IgD-negative memory B cell (primary cell): ENCODE data around the gene NR2C2AP. TPM values are rescaled to one million over a fixed set of nuclear protein-coding genes. Genes with fewer than 3 reads are reported as not detected.

ENCODE experiments used
- H3K27ac Mint-ChIP-seq, 3 donors: one replicate each; pipeline ENCODE4 v1.8.0; 2020 to 2022; ENCODE audit warnings: mild to moderate bottlenecking in 3 of 3, mixed read lengths in 3 of 3, moderate library complexity in 1 of 3
- H3K27me3 Mint-ChIP-seq: one replicate; pipeline ENCODE4 v1.8.0; 2021; ENCODE audit warnings: mixed read lengths
- H3K36me3 Mint-ChIP-seq: one replicate; pipeline ENCODE4 v1.8.0; 2020; ENCODE audit warnings: mild to moderate bottlenecking, mixed read lengths
- H3K4me1 Mint-ChIP-seq, 3 donors: one replicate each; pipeline ENCODE4 v1.8.0; 2020 to 2022; ENCODE audit warnings: mixed read lengths in 3 of 3, mild to moderate bottlenecking in 1 of 3
- H3K4me3 Mint-ChIP-seq, 4 donors: one replicate each; pipeline ENCODE4 v1.8.0; 2020 to 2022; ENCODE audit warnings: mild to moderate bottlenecking in 4 of 4, mixed read lengths in 4 of 4, moderate library complexity in 3 of 4
- H3K9me3 Mint-ChIP-seq, 3 donors: one replicate each; pipeline ENCODE4 v1.8.0; 2020 to 2021; ENCODE audit warnings: mixed read lengths in 3 of 3, mild to moderate bottlenecking in 1 of 3
- polyA plus RNA-seq: library from polyadenylated mRNA; unstranded; fragments of 300-500 nt; fragmentation: Illumina TruSeq; gene quantifications from one replicate; pipeline ENCODE4 v1.2.3, GENCODE V29; 2021

NR2C2AP gene, protein sequence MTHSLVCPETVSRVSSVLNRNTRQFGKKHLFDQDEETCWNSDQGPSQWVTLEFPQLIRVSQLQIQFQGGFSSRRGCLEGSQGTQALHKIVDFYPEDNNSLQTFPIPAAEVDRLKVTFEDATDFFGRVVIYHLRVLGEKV
- polyA plus RNA-seq, result 37.6 TPM

DNA sequence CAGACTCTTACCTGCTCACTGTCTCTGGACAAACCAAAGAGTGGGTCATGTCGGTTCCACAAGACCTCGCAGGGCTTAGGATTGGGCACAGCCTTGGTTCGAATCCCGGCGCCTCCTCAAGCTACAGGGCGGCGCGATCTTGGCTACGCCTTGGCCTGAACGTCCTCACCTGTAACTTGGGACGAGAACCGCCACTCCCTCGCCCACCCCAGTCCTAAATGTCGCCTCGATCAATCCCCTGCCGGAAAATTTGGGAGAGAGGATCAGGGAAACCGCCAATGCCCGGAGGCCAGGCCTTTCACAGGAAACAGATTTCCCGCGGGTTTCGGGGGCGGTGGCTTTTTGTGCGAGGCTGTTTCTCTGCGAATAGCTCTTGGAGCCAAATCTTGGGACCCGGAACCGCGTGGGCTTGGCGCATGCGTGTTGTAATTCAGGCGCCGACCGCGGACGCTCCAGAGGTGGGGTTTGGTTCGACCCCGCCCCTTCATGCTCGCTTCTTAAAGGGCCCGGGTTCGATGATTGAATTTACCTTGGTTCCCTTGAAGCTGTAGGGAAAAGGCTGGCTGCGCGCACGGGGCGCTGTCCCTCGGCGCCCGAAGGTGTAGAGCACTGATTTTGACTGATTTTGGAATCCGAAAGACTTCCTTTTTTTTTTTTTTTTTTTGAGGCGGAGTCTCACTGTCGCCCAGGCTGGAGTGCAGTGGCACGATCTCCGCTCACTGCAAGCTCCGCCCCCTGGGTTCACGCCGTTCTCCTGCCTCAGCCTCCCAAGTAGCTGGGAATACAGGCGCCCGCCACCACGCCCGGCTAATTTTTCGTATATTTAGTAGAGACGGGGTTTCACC, at the start of gene NR2C2AP:
Gene NR2C2AP, minus strand, starts transcription at position 403 of the 845 bp plus-strand sequence. Its CDS starts 354 bp downstream, at position 49.
- Mint-ChIP-seq H3K36me3 (no peaks in the 10 kb centered on the region), H3K4me3 (peak within 1 kb of the TSS; percentile 91 to 99 (median 96)), H3K9me3 (peaks cover 0 to 4% (median 4%) of the 10 kb centered on the region in 3 donors), H3K4me1 (peaks cover 22 to 24% (median 23%) of the 10 kb centered on the region in 3 donors), H3K27me3 (peaks cover 8% of the 10 kb centered on the region), H3K27ac (peak within 1 kb of the TSS; percentile 96 to 97 (median 96))

DNA sequence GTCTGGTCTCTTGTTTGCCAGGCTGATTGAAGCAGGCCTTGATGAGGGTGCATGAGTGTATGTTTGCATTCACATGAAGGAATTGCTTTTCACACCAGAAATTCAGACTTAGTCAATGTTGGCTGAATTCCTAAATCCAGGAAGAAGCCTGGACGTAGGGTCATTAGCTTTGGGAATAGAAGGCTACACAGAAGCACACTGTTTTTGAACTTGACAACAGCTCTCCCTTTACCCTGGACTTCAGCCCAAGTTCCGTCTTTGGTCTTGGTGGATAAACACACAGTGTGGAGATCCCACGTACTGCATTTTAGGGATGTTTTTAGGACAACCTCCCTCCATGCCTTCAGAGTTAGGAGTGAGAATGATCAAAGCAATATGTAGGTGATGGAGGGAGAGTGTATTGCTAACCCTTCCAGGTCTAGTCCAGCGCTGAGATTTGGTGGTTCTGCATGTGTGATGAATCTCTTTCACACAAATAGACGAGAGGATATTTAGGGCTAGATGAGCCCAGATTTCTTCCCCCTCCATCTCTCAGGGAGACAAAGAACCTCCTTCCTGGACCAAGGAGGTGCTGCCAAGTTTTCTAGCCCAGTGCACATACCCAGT, 47.1 kb upstream of the NR2C2AP start:
- H3K27ac Mint-ChIP-seq, result peak overlapping the region in 1 of 3 donors; percentile 53
- peaks cover 2% of the 10 kb centered on the region for H3K36me3 Mint-ChIP-seq
- peaks cover 34% of the 10 kb centered on the region for H3K27me3 Mint-ChIP-seq
- peaks cover 0 to 2% (median 0%) of the 10 kb centered on the region in 3 donors for H3K9me3 Mint-ChIP-seq
- no peak overlapping the region for H3K4me3 Mint-ChIP-seq
- H3K4me1 Mint-ChIP-seq, result no peaks in the 10 kb centered on the region

DNA sequence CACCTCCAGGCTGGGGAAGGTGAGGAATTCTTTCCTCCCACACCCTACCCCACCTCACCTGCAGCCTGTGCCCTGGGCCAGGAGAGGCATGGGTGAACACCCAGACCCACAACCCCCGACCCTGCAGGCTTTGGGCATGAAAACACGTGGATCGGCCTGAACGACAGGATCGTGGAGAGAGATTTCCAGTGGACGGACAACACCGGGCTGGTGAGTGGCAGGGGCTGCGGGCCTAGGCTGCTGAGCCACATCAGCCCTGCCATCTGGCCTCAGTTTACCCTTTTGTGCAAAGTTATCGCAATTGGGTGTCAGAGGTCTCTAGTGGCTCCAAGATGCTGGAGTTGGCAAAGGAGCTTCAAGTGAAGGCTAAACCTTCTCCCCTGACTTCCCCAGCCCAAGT, 37.3 kb upstream of the NR2C2AP start:
- Mint-ChIP-seq H3K27ac (no peak overlapping the region), H3K4me3 (no peak overlapping the region), H3K9me3 (peaks cover 3 to 4% (median 3%) of the 10 kb centered on the region in 3 donors), H3K27me3 (peaks cover 15% of the 10 kb centered on the region), H3K36me3 (no peaks in the 10 kb centered on the region), H3K4me1 (no peaks in the 10 kb centered on the region)

DNA sequence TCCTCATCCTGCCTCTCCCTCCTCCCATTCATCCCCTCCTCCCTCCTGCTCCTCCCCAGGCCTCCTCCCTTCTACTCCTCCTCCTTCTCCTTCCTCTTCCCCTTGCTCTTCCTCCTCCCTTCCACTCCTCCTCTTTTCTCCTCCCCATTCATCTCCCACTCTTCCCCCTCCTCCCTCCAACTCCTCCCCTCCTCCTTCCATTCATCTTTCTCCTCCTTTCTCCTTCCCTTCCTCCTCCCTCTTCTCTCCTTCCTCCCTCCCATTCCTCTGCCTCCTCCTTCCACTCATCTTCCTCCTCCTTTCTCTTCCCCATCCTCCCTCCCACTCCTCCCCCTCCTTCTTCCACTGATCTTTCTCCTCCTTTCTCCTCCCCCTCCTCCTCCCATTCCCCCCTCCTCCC, 36.5 kb upstream of the NR2C2AP start:
- Mint-ChIP-seq H3K27ac (no peak overlapping the region), H3K27me3 (peaks cover 15% of the 10 kb centered on the region), H3K4me1 (no peaks in the 10 kb centered on the region), H3K4me3 (no peak overlapping the region), H3K36me3 (no peaks in the 10 kb centered on the region), H3K9me3 (peaks cover 3 to 4% (median 3%) of the 10 kb centered on the region in 3 donors)

DNA sequence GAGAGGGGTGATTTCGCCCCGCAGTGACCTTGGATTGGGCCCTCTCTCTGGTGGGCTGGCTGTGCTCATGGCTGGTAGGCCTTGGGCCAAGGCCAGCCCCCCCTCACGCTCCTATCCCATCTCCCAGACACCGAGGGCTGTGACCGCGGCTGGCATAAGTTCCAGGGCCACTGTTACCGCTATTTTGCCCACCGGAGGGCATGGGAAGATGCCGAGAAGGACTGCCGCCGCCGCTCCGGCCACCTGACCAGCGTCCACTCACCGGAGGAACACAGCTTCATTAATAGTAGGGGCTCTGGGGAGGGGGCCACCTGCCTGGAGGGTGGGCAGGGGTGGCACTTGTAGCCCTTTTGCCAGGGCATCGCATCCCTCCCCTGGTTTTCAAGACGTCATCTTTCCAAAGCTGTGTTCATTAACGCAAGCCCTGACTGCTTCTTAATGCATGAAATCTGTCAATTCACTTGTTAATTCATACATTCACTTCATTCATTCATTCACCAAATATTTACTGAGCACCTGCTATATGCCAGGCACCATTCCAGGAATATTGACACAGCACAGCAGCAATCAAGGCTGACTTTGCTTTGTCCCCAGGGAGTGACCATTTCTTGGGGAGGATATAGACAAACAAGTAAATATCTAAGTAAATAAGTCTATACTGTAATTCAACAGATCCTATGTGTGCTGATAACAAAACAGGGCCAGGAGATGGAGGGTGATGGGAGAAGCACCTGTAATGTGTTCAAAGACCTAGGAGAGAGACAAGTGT, 35.1 kb upstream of the NR2C2AP start:
- Mint-ChIP-seq H3K27me3 (peaks cover 14% of the 10 kb centered on the region), H3K4me1 (no peaks in the 10 kb centered on the region), H3K36me3 (no peaks in the 10 kb centered on the region), H3K27ac (no peak overlapping the region), H3K9me3 (peaks cover 4 to 10% (median 5%) of the 10 kb centered on the region in 3 donors), H3K4me3 (no peak overlapping the region)

DNA sequence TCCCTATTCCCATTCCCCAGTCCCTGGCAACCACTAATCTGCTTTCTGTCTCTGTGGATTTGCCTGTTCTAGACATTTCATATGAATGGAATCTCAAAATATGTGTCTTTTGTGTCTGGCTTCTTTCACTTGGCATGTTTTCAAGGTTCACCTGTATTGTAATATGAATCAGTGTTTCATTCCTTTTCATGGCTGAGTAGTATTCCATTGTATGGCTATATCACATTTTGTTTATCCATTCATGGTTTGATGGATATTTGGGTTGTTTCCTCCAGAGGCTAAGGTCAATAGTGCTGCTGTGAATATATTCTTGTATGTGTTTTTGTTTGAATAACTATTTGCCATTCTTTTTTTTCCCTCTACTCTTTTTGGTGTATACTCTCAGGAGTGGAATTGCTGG, 33.0 kb upstream of the NR2C2AP start:
- H3K4me3 Mint-ChIP-seq, result no peak overlapping the region
- peaks cover 4 to 15% (median 5%) of the 10 kb centered on the region in 3 donors for H3K9me3 Mint-ChIP-seq
- no peak overlapping the region for H3K27ac Mint-ChIP-seq
- peaks cover 22% of the 10 kb centered on the region for H3K27me3 Mint-ChIP-seq
- H3K4me1 Mint-ChIP-seq, result no peaks in the 10 kb centered on the region
- H3K36me3 Mint-ChIP-seq, result no peaks in the 10 kb centered on the region

DNA sequence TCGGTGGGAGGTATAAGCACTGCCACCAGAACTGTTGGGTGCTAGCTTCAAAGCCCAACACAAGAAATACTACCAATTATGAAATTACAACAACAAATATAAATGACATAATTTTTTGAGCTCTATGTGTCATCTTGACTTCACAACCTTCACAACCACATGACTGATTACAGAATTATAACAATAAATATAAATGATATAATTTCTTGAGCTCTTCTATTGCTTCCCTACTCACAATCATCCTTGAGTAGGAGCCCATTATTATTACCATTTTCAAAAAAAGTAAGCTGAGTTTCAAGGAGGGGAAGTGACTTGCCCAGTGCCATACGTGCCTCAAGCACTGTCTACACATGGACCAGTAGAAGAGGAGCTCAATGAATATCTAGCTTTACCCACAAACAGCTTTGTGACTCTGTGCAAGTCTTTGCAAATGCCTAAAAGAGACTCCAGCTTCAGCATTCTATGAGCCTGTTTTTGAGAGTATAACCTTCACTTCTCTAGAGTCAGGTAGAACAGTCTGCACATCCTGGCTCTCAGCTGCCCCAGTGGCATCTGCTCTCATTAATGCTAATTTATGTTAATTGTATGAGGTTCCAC, 31.1 kb upstream of the NR2C2AP start:
- H3K4me3 Mint-ChIP-seq, result peak overlapping the region in 1 of 4 donors; percentile 5
- no peak overlapping the region for H3K27ac Mint-ChIP-seq
- H3K36me3 Mint-ChIP-seq, result no peaks in the 10 kb centered on the region
- peaks cover 18% of the 10 kb centered on the region for H3K27me3 Mint-ChIP-seq
- H3K9me3 Mint-ChIP-seq, result peaks cover 4 to 15% (median 5%) of the 10 kb centered on the region in 3 donors
- H3K4me1 Mint-ChIP-seq, result no peaks in the 10 kb centered on the region

DNA sequence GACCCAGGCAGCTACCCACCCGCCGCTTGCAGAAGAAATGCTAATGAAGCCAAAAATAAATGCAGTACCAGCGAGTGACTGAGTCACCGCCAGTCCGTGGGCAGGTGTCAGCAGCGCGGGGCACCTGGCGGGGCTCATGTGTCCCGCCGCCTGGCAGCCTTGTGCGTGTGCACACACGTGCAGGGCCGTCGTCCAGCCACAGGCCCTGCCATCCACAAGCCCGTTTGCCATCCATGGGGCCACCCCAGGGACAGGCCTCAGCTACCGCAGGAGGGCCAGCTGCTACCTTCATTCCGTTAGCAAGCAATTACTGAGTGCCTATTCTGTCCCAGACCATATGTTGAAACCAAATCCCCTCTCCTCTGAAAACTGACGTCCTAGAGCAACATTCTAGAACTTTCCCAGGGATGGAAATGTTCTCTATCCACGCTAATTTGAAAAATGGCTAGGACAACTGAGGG, 29.1 kb upstream of the NR2C2AP start:
- H3K36me3 Mint-ChIP-seq, result no peaks in the 10 kb centered on the region
- H3K4me1 Mint-ChIP-seq, result no peaks in the 10 kb centered on the region
- no peak overlapping the region for H3K27ac Mint-ChIP-seq
- no peak overlapping the region for H3K4me3 Mint-ChIP-seq
- peaks cover 4 to 15% (median 5%) of the 10 kb centered on the region in 3 donors for H3K9me3 Mint-ChIP-seq
- peaks cover 18% of the 10 kb centered on the region for H3K27me3 Mint-ChIP-seq

DNA sequence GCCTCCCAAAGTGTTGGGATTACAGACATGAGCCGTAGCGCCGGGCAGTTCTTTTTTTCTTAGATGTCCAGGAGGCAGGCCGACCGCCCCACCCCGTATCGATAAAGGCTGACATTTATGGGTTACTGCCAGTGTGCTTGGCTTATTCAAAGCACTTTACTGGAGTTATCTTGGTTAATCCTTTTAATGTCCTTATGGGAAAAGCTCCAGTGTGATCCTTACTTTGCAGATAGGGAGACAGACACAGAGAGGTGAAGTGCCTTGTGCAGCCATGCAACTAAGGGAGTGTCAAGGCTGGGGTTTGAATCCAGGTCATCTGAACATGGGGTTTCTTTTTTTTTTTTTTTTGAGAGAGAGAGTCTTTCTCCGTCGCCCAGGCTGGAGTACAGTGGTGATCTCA, 27.8 kb upstream of the NR2C2AP start:
- peaks cover 21% of the 10 kb centered on the region for H3K27me3 Mint-ChIP-seq
- peaks cover 0 to 12% (median 2%) of the 10 kb centered on the region in 3 donors for H3K9me3 Mint-ChIP-seq
- no peaks in the 10 kb centered on the region for H3K4me1 Mint-ChIP-seq
- H3K36me3 Mint-ChIP-seq, result no peaks in the 10 kb centered on the region
- H3K4me3 Mint-ChIP-seq, result no peak overlapping the region
- H3K27ac Mint-ChIP-seq, result no peak overlapping the region

DNA sequence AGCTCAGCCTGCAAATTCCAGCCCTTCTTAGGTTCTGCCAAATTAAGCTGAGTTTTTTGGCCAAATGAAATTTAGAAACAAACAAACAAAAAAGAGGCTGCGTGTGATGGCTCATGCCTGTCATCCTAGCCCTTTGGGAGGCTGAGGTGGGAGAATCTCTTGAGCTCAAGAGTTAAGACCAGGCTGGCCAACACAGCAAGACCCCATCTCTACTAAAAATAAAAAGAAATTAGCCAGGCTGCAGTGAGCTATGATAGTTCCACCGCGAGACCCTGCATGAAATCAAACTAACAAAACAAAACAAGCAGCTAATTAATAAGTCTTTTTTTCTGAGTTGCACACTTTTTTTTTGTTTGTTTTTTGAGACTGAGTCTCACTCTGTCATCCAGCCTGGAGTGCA, 26.5 kb upstream of the NR2C2AP start:
- Mint-ChIP-seq H3K4me1 (peaks cover 0 to 1% (median 0%) of the 10 kb centered on the region in 3 donors), H3K9me3 (peaks cover 0 to 12% (median 2%) of the 10 kb centered on the region in 3 donors), H3K27me3 (peaks cover 23% of the 10 kb centered on the region), H3K4me3 (no peak overlapping the region), H3K27ac (no peak overlapping the region), H3K36me3 (no peaks in the 10 kb centered on the region)

DNA sequence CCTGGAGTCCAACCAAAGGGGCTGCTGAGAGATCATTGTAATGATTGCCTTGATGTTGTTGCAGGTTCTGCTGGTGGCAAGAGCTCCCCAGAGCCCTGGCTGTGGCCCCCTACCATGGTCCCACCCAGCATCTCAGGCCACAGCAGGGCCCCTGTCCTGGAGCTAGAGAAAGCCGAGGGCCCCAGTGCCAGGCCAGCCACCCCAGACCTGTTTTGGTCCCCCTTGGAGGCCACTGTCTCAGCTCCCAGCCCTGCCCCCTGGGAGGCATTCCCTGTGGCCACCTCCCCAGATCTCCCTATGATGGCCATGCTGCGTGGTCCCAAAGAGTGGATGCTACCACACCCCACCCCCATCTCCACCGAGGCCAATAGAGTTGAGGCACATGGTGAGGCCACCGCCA, 24.0 kb upstream of the NR2C2AP start:
- Mint-ChIP-seq H3K4me3 (no peak overlapping the region), H3K9me3 (peaks cover 0 to 4% (median 0%) of the 10 kb centered on the region in 3 donors), H3K36me3 (no peaks in the 10 kb centered on the region), H3K27ac (no peak overlapping the region), H3K27me3 (peaks cover 19% of the 10 kb centered on the region), H3K4me1 (peaks cover 0 to 1% (median 0%) of the 10 kb centered on the region in 3 donors)

DNA sequence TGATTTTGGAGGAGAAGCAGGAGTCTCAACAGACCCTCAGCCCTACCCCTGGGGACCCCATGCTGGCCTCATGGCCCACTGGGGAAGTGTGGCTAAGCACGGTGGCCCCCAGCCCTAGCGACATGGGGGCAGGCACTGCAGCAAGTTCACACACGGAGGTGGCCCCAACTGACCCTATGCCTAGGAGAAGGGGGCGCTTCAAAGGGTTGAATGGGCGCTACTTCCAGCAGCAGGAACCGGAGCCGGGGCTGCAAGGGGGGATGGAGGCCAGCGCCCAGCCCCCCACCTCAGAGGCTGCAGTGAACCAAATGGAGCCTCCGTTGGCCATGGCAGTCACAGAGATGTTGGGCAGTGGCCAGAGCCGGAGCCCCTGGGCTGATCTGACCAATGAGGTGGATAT, 23.4 kb upstream of the NR2C2AP start:
- H3K4me3 Mint-ChIP-seq, result no peak overlapping the region
- peaks cover 0 to 1% (median 0%) of the 10 kb centered on the region in 3 donors for H3K4me1 Mint-ChIP-seq
- no peaks in the 10 kb centered on the region for H3K36me3 Mint-ChIP-seq
- H3K9me3 Mint-ChIP-seq, result no peaks in the 10 kb centered on the region
- H3K27me3 Mint-ChIP-seq, result peaks cover 17% of the 10 kb centered on the region
- no peak overlapping the region for H3K27ac Mint-ChIP-seq

DNA sequence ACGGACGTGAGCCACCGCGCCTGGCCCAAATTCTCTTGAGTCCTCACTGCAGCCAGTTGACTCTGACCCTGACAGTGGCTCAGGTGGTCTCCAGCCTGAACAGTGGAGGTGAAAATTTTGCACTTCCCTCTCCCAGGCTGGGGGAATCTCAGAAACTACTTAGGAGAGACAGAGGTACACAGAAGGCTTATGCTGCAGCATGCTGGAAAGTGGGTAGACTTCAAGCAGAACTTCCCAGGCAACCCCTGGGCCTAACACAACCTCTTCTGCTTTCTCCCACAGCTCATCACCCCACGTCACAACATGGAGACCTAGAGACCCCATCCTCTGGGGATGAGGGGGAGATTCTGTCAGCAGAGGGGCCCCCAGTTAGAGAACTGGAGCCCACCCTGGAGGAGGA, 23.0 kb upstream of the NR2C2AP start:
- Mint-ChIP-seq H3K4me3 (peak overlapping the region in 1 of 4 donors; percentile 86), H3K9me3 (no peaks in the 10 kb centered on the region), H3K36me3 (no peaks in the 10 kb centered on the region), H3K27me3 (peaks cover 16% of the 10 kb centered on the region), H3K27ac (no peak overlapping the region), H3K4me1 (peaks cover 0 to 1% (median 0%) of the 10 kb centered on the region in 3 donors)

DNA sequence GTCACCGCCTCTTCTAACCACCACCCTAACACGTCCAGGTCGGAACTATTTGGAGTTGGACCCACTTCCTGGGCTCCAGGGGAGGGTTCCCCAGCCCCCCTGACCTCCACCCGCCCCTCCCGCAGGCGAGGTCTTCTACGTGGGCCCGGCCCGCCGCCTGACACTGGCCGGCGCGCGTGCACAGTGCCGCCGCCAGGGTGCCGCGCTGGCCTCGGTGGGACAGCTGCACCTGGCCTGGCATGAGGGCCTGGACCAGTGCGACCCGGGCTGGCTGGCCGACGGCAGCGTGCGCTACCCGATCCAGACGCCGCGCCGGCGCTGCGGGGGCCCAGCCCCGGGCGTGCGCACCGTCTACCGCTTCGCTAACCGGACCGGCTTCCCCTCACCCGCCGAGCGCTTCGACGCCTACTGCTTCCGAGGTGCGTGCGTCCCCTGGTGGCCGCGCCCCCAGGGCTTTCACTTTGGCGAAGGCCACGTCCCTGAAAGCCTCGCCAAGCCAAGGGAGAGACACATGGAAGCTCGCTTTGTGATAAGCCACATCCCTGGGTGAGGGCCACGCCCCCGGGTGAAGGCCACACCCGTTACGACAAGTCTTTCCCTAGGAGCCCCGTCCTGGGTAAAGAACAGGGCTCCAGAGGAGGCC, 21.8 kb upstream of the NR2C2AP start:
- Mint-ChIP-seq H3K4me1 (peaks cover 0 to 1% (median 0%) of the 10 kb centered on the region in 3 donors), H3K4me3 (peak overlapping the region in 3 of 4 donors; percentile 77 to 86 (median 85)), H3K27ac (peak overlapping the region in 1 of 3 donors; percentile 39)

More for the DNA sequence above, 21.8 kb upstream of the NR2C2AP start:
- Mint-ChIP-seq H3K9me3 (no peaks in the 10 kb centered on the region), H3K27me3 (peaks cover 14% of the 10 kb centered on the region), H3K36me3 (no peaks in the 10 kb centered on the region)
